ENCODE measurements around the gene HDAC5.

- TF ChIP-seq TAF1 (IDR thresholded peaks at IDR 0.05; ENCODE audit: borderline replicate concordance, insufficient read depth, low read length) (no peak), SIN3A (IDR thresholded peaks at IDR 0.05; ENCODE audit: borderline replicate concordance, insufficient read depth, low read length) (no peak), POLR2AphosphoS5 (IDR thresholded peaks at IDR 0.05; ENCODE audit: low read depth, low read length) (no peak), REST (IDR thresholded peaks at IDR 0.05; ENCODE audit: insufficient read depth in 1 of 2, low read depth in 2 of 2, low read length in 2 of 2) (no peak)
These were observed 20.4 kb downstream of the HDAC5 start for GRCh38 chr17:44102849-44103622.
